SH-SY5Y (cell line): ENCODE results near the gene ZBTB20.

Source experiments
- GATA2 ChIP-seq: IDR thresholded peaks from 2 replicates; pipeline ENCODE4 v1.6.1; 2011; ENCODE audit warnings: mild to moderate bottlenecking, low read depth, low read length
- GATA3 ChIP-seq: IDR thresholded peaks from 2 replicates; pipeline ENCODE4 v1.6.1; 2011; ENCODE audit warnings: low read depth, mild to moderate bottlenecking, low read length, moderate library complexity

- TF ChIP-seq GATA2: no peak
- no peak for TF ChIP-seq GATA3
These were observed 699.5 kb downstream of the ZBTB20 start for GRCh38 chr3:114447545-114447944.
